Head of caudate nucleus (tissue), 42 donors: ENCODE data around the gene DEAF1.
"Not testable (repeated sequence)": the region's sequence is repeated elsewhere in the genome, so short reads cannot be mapped to it uniquely, and the experiment has no call there.

ENCODE experiments used
- DNase-seq, 42 donors: peaks; one replicate each; pipeline versions ENCODE4 v3.0.0 to v3.0.0-alpha.2; 2020 to 2021; ENCODE audit warnings: mixed read lengths in 7 of 42
- intact Hi-C: fragments of 100-400 bp; cut with DNase I; formaldehyde crosslinking; loops from one replicate; pipeline ENCODE4 v1.15.0; 2022

Gene DEAF1, protein sequence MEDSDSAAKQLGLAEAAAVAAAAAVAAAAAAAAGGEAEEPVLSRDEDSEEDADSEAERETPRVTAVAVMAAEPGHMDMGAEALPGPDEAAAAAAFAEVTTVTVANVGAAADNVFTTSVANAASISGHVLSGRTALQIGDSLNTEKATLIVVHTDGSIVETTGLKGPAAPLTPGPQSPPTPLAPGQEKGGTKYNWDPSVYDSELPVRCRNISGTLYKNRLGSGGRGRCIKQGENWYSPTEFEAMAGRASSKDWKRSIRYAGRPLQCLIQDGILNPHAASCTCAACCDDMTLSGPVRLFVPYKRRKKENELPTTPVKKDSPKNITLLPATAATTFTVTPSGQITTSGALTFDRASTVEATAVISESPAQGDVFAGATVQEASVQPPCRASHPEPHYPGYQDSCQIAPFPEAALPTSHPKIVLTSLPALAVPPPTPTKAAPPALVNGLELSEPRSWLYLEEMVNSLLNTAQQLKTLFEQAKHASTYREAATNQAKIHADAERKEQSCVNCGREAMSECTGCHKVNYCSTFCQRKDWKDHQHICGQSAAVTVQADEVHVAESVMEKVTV

DNA sequence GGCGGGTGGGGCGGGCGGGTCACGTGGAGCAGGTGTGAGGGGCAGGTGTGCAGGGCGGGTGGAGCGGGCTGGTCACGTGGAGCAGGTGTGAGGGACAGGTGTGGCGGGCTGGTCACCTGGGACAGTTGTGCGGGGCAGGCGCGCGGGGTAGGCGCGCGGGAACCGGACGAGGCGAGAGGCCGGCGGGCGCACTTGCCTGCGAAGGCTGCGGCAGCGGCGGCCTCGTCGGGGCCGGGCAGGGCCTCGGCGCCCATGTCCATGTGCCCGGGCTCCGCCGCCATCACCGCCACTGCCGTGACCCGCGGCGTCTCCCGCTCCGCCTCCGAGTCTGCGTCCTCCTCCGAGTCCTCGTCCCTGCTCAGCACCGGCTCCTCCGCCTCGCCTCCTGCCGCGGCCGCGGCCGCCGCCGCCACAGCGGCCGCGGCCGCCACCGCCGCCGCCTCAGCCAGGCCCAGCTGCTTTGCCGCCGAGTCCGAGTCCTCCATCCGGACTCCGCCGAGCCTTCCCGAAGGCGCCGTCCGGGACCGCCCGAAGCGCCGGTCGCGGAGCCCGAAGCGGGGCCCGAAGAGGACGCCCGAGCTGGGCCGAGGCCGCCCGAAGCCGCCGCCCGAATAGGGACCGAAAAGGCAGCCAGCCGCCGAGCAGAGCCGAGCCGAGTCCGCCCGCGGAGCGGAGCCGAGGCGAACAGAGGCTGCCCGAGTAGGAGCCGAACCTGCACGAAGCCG, at the start of gene DEAF1:
DEAF1 (minus strand) TSS at position 660 of the 725 bp plus-strand sequence; CDS start at position 485, 175 bp downstream.
- DNase-seq: peak; percentile 91 to 99 (median 97)
- intact Hi-C loops: loop anchor here (10.0 kb wide), 1 partner anchor 130 kb away; the partner anchor contains the start of genes LMNTD2 and RASSF7

DNA sequence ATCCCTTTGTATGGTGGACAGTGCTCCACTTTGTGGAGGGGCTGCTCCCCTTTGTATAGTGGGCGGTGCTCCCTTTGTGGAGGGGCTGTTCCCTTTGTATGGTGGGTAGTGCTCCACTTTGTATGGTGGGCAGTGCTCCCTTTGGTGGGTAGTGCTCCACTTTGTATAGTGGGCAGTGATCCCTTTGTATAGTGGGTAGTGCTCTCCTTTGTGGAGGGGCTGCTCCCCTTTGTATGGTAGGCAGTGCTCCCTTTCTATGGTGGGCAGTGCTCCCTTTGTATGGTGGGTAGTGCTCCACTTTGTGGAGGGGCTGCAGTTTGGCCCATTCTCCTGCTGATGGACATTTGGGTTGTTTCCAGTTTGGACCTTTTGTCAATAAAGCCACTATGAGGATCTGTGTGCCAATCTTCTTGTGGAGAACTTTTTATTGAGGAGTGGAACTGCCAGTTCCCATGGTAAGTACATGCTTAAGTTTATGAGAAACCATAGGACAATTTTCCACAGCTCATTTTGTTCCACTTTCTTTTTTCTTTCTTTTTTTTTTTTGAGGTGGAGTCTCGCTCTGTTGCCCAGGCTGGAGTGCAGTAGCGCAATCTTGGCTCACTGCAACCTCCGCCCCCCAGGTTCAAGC, 47.7 kb upstream of the DEAF1 start:
- intact Hi-C loops: no loop called here
- DNase-seq: no peak

- no peak for DNase-seq
- intact Hi-C loops: no loop called here
These were observed 47.1 kb upstream of the DEAF1 start for GRCh38 chr11:742156-742546.

DNA sequence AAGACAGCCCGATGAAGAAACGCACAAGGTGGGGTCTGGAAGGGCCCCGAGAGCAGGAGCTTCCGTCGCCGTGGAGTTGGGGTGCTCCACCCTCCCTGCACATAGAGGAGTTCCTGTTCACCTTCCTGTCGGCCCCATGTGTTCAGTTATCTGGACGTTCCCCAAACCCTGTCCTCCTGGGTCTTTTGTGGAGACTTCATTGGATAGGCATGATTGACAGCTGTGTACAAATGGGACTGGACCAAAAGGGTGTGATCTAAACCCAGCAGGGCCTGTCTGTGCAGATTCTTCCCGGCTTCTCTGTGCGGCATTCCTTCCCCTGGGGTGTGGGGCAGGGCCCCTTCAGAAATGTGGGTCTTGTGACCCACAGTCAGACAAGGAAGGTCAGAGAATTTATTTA, 42.9 kb upstream of the DEAF1 start:
- DNase-seq, intact Hi-C loops: not testable (repeated sequence)

GRCh38 chr11:737366-737765, 42.3 kb upstream of the DEAF1 start:
- peak in 20 of 42 donors; percentile 21 to 66 (median 46) for DNase-seq

GRCh38 chr11:734541-734940, 39.5 kb upstream of the DEAF1 start:
- DNase-seq, intact Hi-C loops: not testable (repeated sequence)

More at GRCh38 chr11:737366-737765, 42.3 kb upstream of the DEAF1 start:
- intact Hi-C loops: no loop called here

- no peak for DNase-seq
- intact Hi-C loops: no loop called here
These were observed 38.0 kb upstream of the DEAF1 start for GRCh38 chr11:733072-733471.

- intact Hi-C loops: loop anchor here (5.0 kb wide), 1 partner anchor 68 kb away; the partner anchor contains the start of gene SLC25A22
- DNase-seq: peak; percentile 69 to 95 (median 90)
These were observed 34.6 kb upstream of the DEAF1 start for GRCh38 chr11:729492-730074.

GRCh38 chr11:728901-729491, 34.0 kb upstream of the DEAF1 start:
- no peak for DNase-seq
- intact Hi-C loops: loop anchor here (5.0 kb wide), 1 partner anchor 68 kb away; the partner anchor contains the start of gene SLC25A22

GRCh38 chr11:727859-728748, 33.1 kb upstream of the DEAF1 start:
- DNase-seq: peak; percentile 61 to 94 (median 81)
- intact Hi-C loops: loop anchor here (5.0 kb wide), 1 partner anchor 69 kb away; the partner anchor contains the start of gene SLC25A22

DNA sequence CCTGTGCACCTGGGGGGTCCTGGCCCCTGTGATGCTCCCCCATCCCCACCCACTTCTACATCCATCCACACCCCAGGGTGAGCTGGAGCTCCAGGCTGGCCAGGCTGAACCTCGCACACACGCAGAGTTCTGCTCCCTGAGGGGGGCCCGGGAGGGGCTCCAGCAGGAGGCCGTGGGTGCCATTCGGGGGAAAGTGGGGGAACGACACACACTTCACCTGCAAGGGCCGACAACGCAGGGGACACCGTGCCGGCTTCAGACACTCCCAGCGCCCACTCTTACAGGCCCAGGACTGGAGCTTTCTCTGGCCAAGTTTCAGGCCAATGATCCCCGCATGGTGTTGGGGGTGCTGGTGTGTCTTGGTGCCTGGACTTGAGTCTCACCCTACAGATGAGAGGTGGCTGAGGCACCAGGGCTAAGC, 32.3 kb upstream of the DEAF1 start:
- peak in 1 of 42 donors; percentile 29 for DNase-seq
- intact Hi-C loops: loop anchor here (5.0 kb wide), 1 partner anchor 70 kb away; the partner anchor contains the start of gene SLC25A22

DNA sequence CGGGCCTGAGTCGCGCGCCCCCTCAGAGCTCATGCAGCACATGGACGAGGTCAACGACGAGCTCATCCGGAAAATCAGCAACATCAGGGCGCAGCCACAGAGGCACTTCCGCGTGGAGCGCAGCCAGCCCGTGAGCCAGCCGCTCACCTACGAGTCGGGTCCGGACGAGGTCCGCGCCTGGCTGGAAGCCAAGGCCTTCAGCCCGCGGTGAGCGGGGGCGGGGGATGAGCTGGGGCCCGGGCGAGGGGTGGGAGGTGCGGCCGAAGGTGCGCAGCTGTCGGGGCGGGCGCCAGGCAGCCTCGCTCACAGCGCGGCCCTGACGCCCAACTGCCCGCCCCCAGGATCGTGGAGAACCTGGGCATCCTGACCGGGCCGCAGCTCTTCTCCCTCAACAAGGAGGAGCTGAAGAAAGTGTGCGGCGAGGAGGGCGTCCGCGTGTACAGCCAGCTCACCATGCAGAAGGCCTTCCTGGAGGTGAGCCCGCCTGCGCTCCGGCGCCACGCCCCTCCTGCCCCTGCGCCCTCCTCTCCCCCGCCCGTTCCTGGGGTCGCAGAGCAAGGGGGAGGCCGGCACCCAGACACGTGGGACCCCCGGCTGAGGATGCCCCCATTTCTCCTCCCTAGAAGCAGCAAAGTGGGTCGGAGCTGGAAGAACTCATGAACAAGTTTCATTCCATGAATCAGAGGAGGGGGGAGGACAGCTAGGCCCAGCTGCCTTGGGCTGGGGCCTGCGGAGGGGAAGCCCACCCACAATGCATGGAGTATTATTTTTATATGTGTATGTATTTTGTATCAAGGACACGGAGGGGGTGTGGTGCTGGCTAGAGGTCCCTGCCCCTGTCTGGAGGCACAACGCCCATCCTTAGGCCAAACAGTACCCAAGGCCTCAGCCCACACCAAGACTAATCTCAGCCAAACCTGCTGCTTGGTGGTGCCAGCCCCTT, 31.5 kb upstream of the DEAF1 start:
- peak in 1 of 42 donors; percentile 30 for DNase-seq
- intact Hi-C loops: loop anchor here (5.0 kb wide), 1 partner anchor 71 kb away; the partner anchor contains the start of gene SLC25A22

DNA sequence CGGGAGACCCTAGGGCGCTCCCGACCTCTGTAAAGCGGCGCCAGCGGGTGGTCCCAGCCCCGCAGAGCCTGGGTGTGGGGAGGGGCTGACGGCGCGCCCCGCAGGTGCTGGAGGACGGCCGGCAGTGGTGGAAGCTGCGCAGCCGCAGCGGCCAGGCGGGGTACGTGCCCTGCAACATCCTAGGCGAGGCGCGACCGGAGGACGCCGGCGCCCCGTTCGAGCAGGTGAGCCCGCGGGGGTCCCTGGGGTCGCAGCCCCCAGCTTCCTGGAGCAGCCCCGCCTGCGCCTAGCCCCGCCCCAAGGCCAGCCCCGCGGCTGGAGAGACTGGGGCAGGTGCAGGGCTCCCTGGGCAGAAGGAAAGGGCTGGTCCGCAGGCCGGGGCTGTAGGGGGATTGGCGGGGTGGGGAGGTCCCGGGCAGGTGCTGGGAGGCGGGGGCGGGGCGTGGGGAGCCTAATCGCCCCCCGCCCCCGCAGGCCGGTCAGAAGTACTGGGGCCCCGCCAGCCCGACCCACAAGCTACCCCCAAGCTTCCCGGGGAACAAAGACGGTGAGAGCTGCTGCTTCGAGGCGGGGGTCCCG, 30.7 kb upstream of the DEAF1 start:
- DNase-seq: no peak
- intact Hi-C loops: loop anchor here (5.0 kb wide), 1 partner anchor 72 kb away; the partner anchor contains the start of gene SLC25A22

GRCh38 chr11:724778-725386, 29.9 kb upstream of the DEAF1 start:
- intact Hi-C loops: loop anchor here (5.0 kb wide), 2 partner anchors 63 to 72 kb away; partner anchors contain the start of gene SLC25A22
- DNase-seq: no peak
